Osteoblast (primary cell): ENCODE results near the gene ATP2C1. TPM values are rescaled to one million over a fixed set of nuclear protein-coding genes. Genes with fewer than 3 reads are reported as not detected.

Experiments used
- DNase-seq: peaks from one replicate; pipeline ENCODE4 v3.0.0; 2011; ENCODE audit warnings: low spot score, mixed read lengths; ENCODE audit not compliant: insufficient read length; ENCODE audit errors: missing footprints
- H2AFZ ChIP-seq: 2 replicates; pipeline ENCODE4 v1.6.0; 2011; ENCODE audit warnings: mild to moderate bottlenecking, low read length
- H3K27ac ChIP-seq: 2 replicates; pipeline ENCODE4 v1.5.1; 2011; ENCODE audit warnings: mild to moderate bottlenecking, low read depth, low read length, moderate library complexity
- H3K27me3 ChIP-seq: 2 replicates; pipeline ENCODE4 v1.6.0; 2012; ENCODE audit warnings: mild to moderate bottlenecking, control low read depth, inconsistent platforms, low read length, moderate library complexity; ENCODE audit not compliant: insufficient read depth
- H3K36me3 ChIP-seq: 2 replicates; pipeline ENCODE4 v1.5.1; 2011; ENCODE audit warnings: mild to moderate bottlenecking, low read length, control low read depth, moderate library complexity; ENCODE audit not compliant: insufficient read depth
- H3K4me1 ChIP-seq: 2 replicates; pipeline ENCODE4 v1.5.1; 2011; ENCODE audit warnings: mild to moderate bottlenecking, low read length, control low read depth, moderate library complexity; ENCODE audit not compliant: insufficient read depth
- H3K4me2 ChIP-seq: 2 replicates; pipeline ENCODE4 v1.6.0; 2011; ENCODE audit warnings: mild to moderate bottlenecking, low read length; ENCODE audit not compliant: insufficient read depth
- H3K4me3 ChIP-seq: fragments of 200-600 bp; sonication (generic); 3 replicates; pipeline ENCODE4 v1.5.1; 2012; ENCODE audit warnings: mild to moderate bottlenecking, low read length, inconsistent platforms; ENCODE audit not compliant: insufficient read depth
- H3K79me2 ChIP-seq: 2 replicates; pipeline ENCODE4 v1.6.0; 2012; ENCODE audit warnings: mild to moderate bottlenecking, low read length, control low read depth, inconsistent platforms; ENCODE audit not compliant: insufficient read depth
- H3K9me3 ChIP-seq: 2 replicates; pipeline ENCODE4 v1.5.1; 2011; ENCODE audit warnings: low read depth, low read length, control low read depth
- H4K20me1 ChIP-seq: 2 replicates; pipeline ENCODE4 v1.6.0; 2012; ENCODE audit warnings: mild to moderate bottlenecking, low read length, control low read depth; ENCODE audit not compliant: insufficient read depth
- CTCF ChIP-seq: IDR thresholded peaks from 2 replicates; pipeline ENCODE4 v1.5.1; 2011; ENCODE audit warnings: mild to moderate bottlenecking, low read depth, low read length, moderate library complexity; ENCODE audit errors: extremely low read depth
- total RNA-seq: library from RNA; depleted of rRNA; stranded (reverse); fragments of >200 nt; gene quantifications from 2 replicates; pipeline ENCODE4 v1.2.3, GENCODE V29; 2012

The ATP2C1 gene
- total RNA-seq, 1 donor = 99.5 TPM

DNA sequence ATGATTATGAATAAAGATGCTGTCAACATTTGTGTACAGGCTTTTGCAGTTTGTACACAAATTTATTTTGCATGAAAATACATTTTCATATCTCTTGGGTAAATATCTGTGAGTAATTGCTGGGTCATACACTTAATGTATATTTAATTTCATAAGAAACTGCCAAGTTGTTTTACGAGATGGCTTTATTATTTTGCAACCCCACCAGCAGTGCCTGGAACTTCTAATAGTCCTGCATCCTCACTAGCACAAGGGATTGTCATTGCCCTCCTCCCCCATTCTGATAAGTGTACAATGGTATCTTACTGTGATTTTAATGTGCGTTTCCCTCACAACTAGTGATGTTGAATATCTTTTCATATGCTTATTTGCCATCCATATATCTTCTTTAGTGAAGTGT, 87.6 kb downstream of the ATP2C1 start:
- H3K27ac ChIP-seq = no peak overlapping the region

GRCh38 chr3:130990282-130990681, 96.4 kb downstream of the ATP2C1 start:
- Histone ChIP-seq H2AFZ (no peak overlapping the region), H3K27me3 (no peaks in the 10 kb centered on the region), H3K27ac (no peak overlapping the region), H3K4me2 (no peak overlapping the region), H4K20me1 (no peaks in the 10 kb centered on the region), H3K36me3 (peaks cover 35% of the 10 kb centered on the region), H3K9me3 (no peaks in the 10 kb centered on the region), H3K4me1 (no peaks in the 10 kb centered on the region), H3K4me3 (no peak overlapping the region), H3K79me2 (no peaks in the 10 kb centered on the region)
- no peak for TF ChIP-seq CTCF
- no peak for DNase-seq

More for the DNA sequence above, 87.6 kb downstream of the ATP2C1 start:
- Histone ChIP-seq H3K4me3 (no peak overlapping the region), H3K9me3 (no peaks in the 10 kb centered on the region), H3K27me3 (no peaks in the 10 kb centered on the region), H3K4me1 (peaks cover 3% of the 10 kb centered on the region), H3K36me3 (peaks cover 4% of the 10 kb centered on the region), H4K20me1 (no peaks in the 10 kb centered on the region), H3K4me2 (no peak overlapping the region), H3K79me2 (no peaks in the 10 kb centered on the region), H2AFZ (no peak overlapping the region)
- no peak for TF ChIP-seq CTCF
- DNase-seq = no peak

DNA sequence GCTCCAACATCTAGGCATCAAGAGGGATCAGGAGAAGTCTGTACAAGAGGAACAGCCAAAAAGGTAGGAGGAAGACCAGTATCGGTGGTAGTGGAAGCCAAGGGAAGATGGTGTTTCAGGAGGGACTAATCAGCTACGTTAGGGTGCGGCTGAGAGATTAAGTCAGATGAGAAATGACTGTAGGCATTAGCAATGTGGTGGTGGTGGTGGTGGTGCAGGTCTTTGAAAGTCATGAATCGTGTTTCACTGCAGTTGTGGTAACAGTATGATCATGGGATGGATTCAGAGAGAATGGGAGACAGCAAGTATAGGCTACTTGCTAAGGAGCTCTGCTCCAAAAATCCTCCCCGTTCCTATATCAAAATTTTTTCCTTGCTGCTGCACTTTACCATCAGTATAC, 97.2 kb downstream of the ATP2C1 start:
- no peak overlapping the region for H3K4me2 ChIP-seq
- H3K36me3 ChIP-seq = peaks cover 36% of the 10 kb centered on the region
- H3K4me3 ChIP-seq = no peak overlapping the region

GRCh38 chr3:130992344-130992743, 98.5 kb downstream of the ATP2C1 start:
- H3K27ac ChIP-seq = no peak overlapping the region
- no peaks in the 10 kb centered on the region for H3K9me3 ChIP-seq
- no peak overlapping the region for H3K4me2 ChIP-seq
- peaks cover 41% of the 10 kb centered on the region for H3K36me3 ChIP-seq
- no peaks in the 10 kb centered on the region for H3K79me2 ChIP-seq
- H3K4me3 ChIP-seq = no peak overlapping the region
- no peak overlapping the region for H2AFZ ChIP-seq
- DNase-seq = no peak
- TF ChIP-seq CTCF = no peak
- no peaks in the 10 kb centered on the region for H3K27me3 ChIP-seq
- no peaks in the 10 kb centered on the region for H4K20me1 ChIP-seq
- no peaks in the 10 kb centered on the region for H3K4me1 ChIP-seq

More for the DNA sequence above, 97.2 kb downstream of the ATP2C1 start:
- TF ChIP-seq CTCF = no peak
- DNase-seq = no peak
- H3K27me3 ChIP-seq = no peaks in the 10 kb centered on the region
- H3K4me1 ChIP-seq = no peaks in the 10 kb centered on the region
- no peak overlapping the region for H3K27ac ChIP-seq
- H2AFZ ChIP-seq = no peak overlapping the region
- H3K9me3 ChIP-seq = no peaks in the 10 kb centered on the region
- H3K79me2 ChIP-seq = no peaks in the 10 kb centered on the region
- no peaks in the 10 kb centered on the region for H4K20me1 ChIP-seq
